Activated T-helper 2 cell treated with anti-CD3 and anti-CD28 coated beads, Interferon-gamma antibody, Interleukin-2, Interleukin-4, amounts not matched to agents 10 μg/mL and 5 μg/mL and 100 μg/mL, durations not matched to agents 14 hours and 24 hours and 36 hours (primary cell): ENCODE results near the gene ZNF446. TPM values are rescaled to one million over a fixed set of nuclear protein-coding genes. Genes with fewer than 3 reads are reported as not detected.
"Not testable (repeated sequence)": the region's sequence is repeated elsewhere in the genome, so short reads cannot be mapped to it uniquely, and the experiment has no call there.

Experiments
- DNase-seq: peaks from one replicate; pipeline ENCODE4 v3.0.0; 2021; ENCODE audit warnings: low spot score
- H3K27ac Mint-ChIP-seq: one replicate; pipeline ENCODE4 v1.8.0; 2021; ENCODE audit warnings: mixed read lengths
- H3K27me3 Mint-ChIP-seq: one replicate; pipeline ENCODE4 v1.8.0; 2021; ENCODE audit warnings: low read depth, mixed read lengths
- H3K36me3 Mint-ChIP-seq: one replicate; pipeline ENCODE4 v1.8.0; 2021; ENCODE audit warnings: low read depth, mixed read lengths
- H3K4me1 Mint-ChIP-seq: one replicate; pipeline ENCODE4 v1.8.0; 2021; ENCODE audit warnings: low read depth, mixed read lengths
- H3K4me3 Mint-ChIP-seq: one replicate; pipeline ENCODE4 v1.8.0; 2021; ENCODE audit warnings: low read depth, mild to moderate bottlenecking, moderate library complexity, mixed read lengths
- H3K9me3 Mint-ChIP-seq: one replicate; pipeline ENCODE4 v1.8.0; 2021; ENCODE audit warnings: mixed read lengths
- intact Hi-C: fragments of 100-400 bp; cut with micrococcal nuclease; formaldehyde crosslinking; loops from one replicate; pipeline ENCODE4 v1.15.1; 2023
- total RNA-seq: library from RNA; stranded (reverse); gene quantifications from 2 replicates; pipeline ENCODE4 v1.2.3, GENCODE V29; 2022

ZNF446 gene
- 6.6 and 6.9 TPM in 2 replicates for total RNA-seq

GRCh38 chr19:58475714-58476497, at the start of gene ZNF446:
Gene ZNF446, plus strand, starts transcription at chr19:58476352. Its CDS starts 867 bp downstream, at chr19:58477219.
- Mint-ChIP-seq H3K27me3 (no peaks in the 10 kb centered on the region), H3K36me3 (peaks cover 16% of the 10 kb centered on the region), H3K4me3 (peak within 1 kb of the TSS; percentile 88), H3K4me1 (peaks cover 18% of the 10 kb centered on the region), H3K27ac (peak within 1 kb of the TSS; percentile 99), H3K9me3 (no peaks in the 10 kb centered on the region)
- intact Hi-C loops = loop anchor here (1.0 to 2.0 kb wide), 7 partner anchors 9 to 95 kb away; partner anchors contain the start of genes ZBTB45, ZNF324, ZNF324B and ZNF584
- peak; percentile 97 for DNase-seq

- no peak overlapping the region for H3K4me3 Mint-ChIP-seq
- H3K4me1 Mint-ChIP-seq = no peaks in the 10 kb centered on the region
- peaks cover 86% of the 10 kb centered on the region for H3K9me3 Mint-ChIP-seq
- H3K27me3 Mint-ChIP-seq = no peaks in the 10 kb centered on the region
- DNase-seq = no peak
- H3K36me3 Mint-ChIP-seq = peaks cover 29% of the 10 kb centered on the region
- intact Hi-C loops = no loop called here
- H3K27ac Mint-ChIP-seq = no peak overlapping the region
Measured at GRCh38 chr19:58428617-58429016, 47.5 kb upstream of the ZNF446 start.

- Mint-ChIP-seq H3K4me1 (no peaks in the 10 kb centered on the region), H3K36me3 (peaks cover 39% of the 10 kb centered on the region), H3K27me3 (no peaks in the 10 kb centered on the region), H3K4me3 (no peak overlapping the region), H3K9me3 (peaks cover 90% of the 10 kb centered on the region), H3K27ac (no peak overlapping the region)
- DNase-seq = no peak
- intact Hi-C loops = no loop called here
Measured at GRCh38 chr19:58429745-58430144, 46.4 kb upstream of the ZNF446 start.

- Mint-ChIP-seq H3K4me3 (no peak overlapping the region), H3K4me1 (peaks cover 6% of the 10 kb centered on the region), H3K27ac (no peak overlapping the region), H3K9me3 (peaks cover 89% of the 10 kb centered on the region), H3K27me3 (no peaks in the 10 kb centered on the region), H3K36me3 (peaks cover 76% of the 10 kb centered on the region)
- intact Hi-C loops = no loop called here
- DNase-seq = no peak
Measured at GRCh38 chr19:58434217-58434616, 41.9 kb upstream of the ZNF446 start.

- intact Hi-C loops = loop anchor here (1.0 kb wide), 4 partner anchors 11 to 59 kb away; partner anchors contain the start of genes ZNF324, ZNF324B and ZNF837
- peak within 1 kb of the TSS; percentile 80 for H3K27ac Mint-ChIP-seq
- peaks cover 58% of the 10 kb centered on the region for H3K36me3 Mint-ChIP-seq
- H3K9me3 Mint-ChIP-seq = peaks cover 53% of the 10 kb centered on the region
- H3K4me1 Mint-ChIP-seq = peaks cover 18% of the 10 kb centered on the region
- peak; percentile 94 for DNase-seq
- H3K4me3 Mint-ChIP-seq = peak within 1 kb of the TSS; percentile 85
- H3K27me3 Mint-ChIP-seq = no peaks in the 10 kb centered on the region
Measured at GRCh38 chr19:58439576-58440554, 36.3 kb upstream of the ZNF446 start, which contains the start of gene ZNF132. Gene ZNF132, minus strand, starts transcription at chr19:58440153. Its CDS starts 332 bp downstream, at chr19:58439821.

GRCh38 chr19:58440556-58440955, 35.6 kb upstream of the ZNF446 start:
- H3K27me3 Mint-ChIP-seq = no peaks in the 10 kb centered on the region
- intact Hi-C loops = loop anchor here (1.0 kb wide), 4 partner anchors 11 to 59 kb away; partner anchors contain the start of genes ZNF324, ZNF324B and ZNF837
- peaks cover 46% of the 10 kb centered on the region for H3K9me3 Mint-ChIP-seq
- peak overlapping the region; percentile 85 for H3K4me3 Mint-ChIP-seq
- peaks cover 51% of the 10 kb centered on the region for H3K36me3 Mint-ChIP-seq
- DNase-seq = no peak
- peaks cover 18% of the 10 kb centered on the region for H3K4me1 Mint-ChIP-seq
- peak overlapping the region; percentile 80 for H3K27ac Mint-ChIP-seq

GRCh38 chr19:58442986-58443385, 33.2 kb upstream of the ZNF446 start:
- peaks cover 31% of the 10 kb centered on the region for H3K9me3 Mint-ChIP-seq
- DNase-seq, intact Hi-C loops, H3K27me3 Mint-ChIP-seq, H3K4me3 Mint-ChIP-seq, H3K27ac Mint-ChIP-seq: not testable (repeated sequence)
- peaks cover 18% of the 10 kb centered on the region for H3K4me1 Mint-ChIP-seq
- H3K36me3 Mint-ChIP-seq = peaks cover 30% of the 10 kb centered on the region

- Mint-ChIP-seq H3K36me3 (peaks cover 11% of the 10 kb centered on the region), H3K4me1 (peaks cover 19% of the 10 kb centered on the region), H3K9me3 (peaks cover 24% of the 10 kb centered on the region)
- intact Hi-C loops, DNase-seq, H3K27ac Mint-ChIP-seq, H3K27me3 Mint-ChIP-seq, H3K4me3 Mint-ChIP-seq: not testable (repeated sequence)
Measured at GRCh38 chr19:58448860-58449259, 27.3 kb upstream of the ZNF446 start.

GRCh38 chr19:58449980-58450379, 26.2 kb upstream of the ZNF446 start:
- Mint-ChIP-seq H3K36me3 (peaks cover 19% of the 10 kb centered on the region), H3K9me3 (peaks cover 24% of the 10 kb centered on the region), H3K4me1 (peaks cover 19% of the 10 kb centered on the region)
- H3K4me3 Mint-ChIP-seq, H3K27me3 Mint-ChIP-seq, H3K27ac Mint-ChIP-seq, DNase-seq: not testable (repeated sequence)
- intact Hi-C loops = loop anchor here (2.0 kb wide), 3 partner anchors 17 to 171 kb away; partner anchors contain the start of genes ZNF324, ZNF446 and ZNF8

- peaks cover 3% of the 10 kb centered on the region for H3K27me3 Mint-ChIP-seq
- intact Hi-C loops = loop anchor here (1.0 to 2.0 kb wide), 6 partner anchors 11 to 172 kb away; partner anchors contain the start of genes RPS5, ZNF132, ZNF324 and ZNF446
- H3K27ac Mint-ChIP-seq = no peak overlapping the region
- H3K4me3 Mint-ChIP-seq = peak overlapping the region; percentile 75
- H3K9me3 Mint-ChIP-seq = peaks cover 24% of the 10 kb centered on the region
- H3K4me1 Mint-ChIP-seq = peaks cover 19% of the 10 kb centered on the region
- H3K36me3 Mint-ChIP-seq = peaks cover 19% of the 10 kb centered on the region
- DNase-seq = no peak
Measured at GRCh38 chr19:58450856-58451357, 25.2 kb upstream of the ZNF446 start.

GRCh38 chr19:58451358-58452101, 24.6 kb upstream of the ZNF446 start, which contains the start of gene ZNF324B:
Gene ZNF324B, plus strand, starts transcription at chr19:58451622. Its CDS starts 2,080 bp downstream, at chr19:58453702.
- H3K36me3 Mint-ChIP-seq = peaks cover 23% of the 10 kb centered on the region
- peak within 1 kb of the TSS; percentile 75 for H3K4me3 Mint-ChIP-seq
- no peak within 1 kb of the TSS for H3K27ac Mint-ChIP-seq
- H3K27me3 Mint-ChIP-seq = peaks cover 3% of the 10 kb centered on the region
- H3K9me3 Mint-ChIP-seq = peaks cover 24% of the 10 kb centered on the region
- intact Hi-C loops = loop anchor here (1.0 to 2.0 kb wide), 6 partner anchors 11 to 173 kb away; partner anchors contain the start of genes RPS5, ZNF132, ZNF324 and ZNF446
- H3K4me1 Mint-ChIP-seq = peaks cover 19% of the 10 kb centered on the region
- DNase-seq = peak; percentile 95
